PC-3 (cell line): ENCODE data around the gene LRRC3B. TPM values are rescaled to one million over a fixed set of nuclear protein-coding genes. Genes with fewer than 3 reads are reported as not detected.

ENCODE experiments used
- ATAC-seq: fragments of 200-7000 bp; cut with Tn5 transposase; 2 replicates; pipeline ENCODE4 v1.9.1; 2020; ENCODE audit warnings: mild to moderate bottlenecking, moderate library complexity
- BruUV-seq: library from RNA; stranded (reverse); fragments of 400-500 nt; replicated peaks from 2 replicates; lab custom pipeline; 2021; lab: Mats Ljungman, UMichigan
- CTCF ChIA-PET: fragments of 300-600 bp; sonication (Branson Sonifier 250); formaldehyde crosslinking; loops from one replicate; lab custom pipeline; 2022; ENCODE audit warnings: antibody characterized with exemption; lab: Charles Lee
- POLR2A ChIA-PET: fragments of 300-600 bp; sonication (Branson Sonifier 250); formaldehyde crosslinking; loops from one replicate; lab custom pipeline; 2022; ENCODE audit warnings: antibody characterized with exemption; ENCODE audit not compliant: unreplicated experiment; lab: Charles Lee
- DNase-seq: peaks from one replicate; pipeline ENCODE4 v3.0.0-alpha.2; 2015
- H2AFZ ChIP-seq: fragments of 300-600 bp; sonication (generic); 2 replicates; pipeline ENCODE4 v1.6.0; 2016; ENCODE audit warnings: antibody characterized with exemption, low read length
- H3F3A ChIP-seq: fragments of 300-600 bp; sonication (generic); one replicate; pipeline ENCODE4 v1.6.0; 2017; ENCODE audit warnings: antibody characterized with exemption, low read length, control low read depth, mild to moderate bottlenecking; ENCODE audit not compliant: unreplicated experiment
- H3K27ac ChIP-seq: fragments of 300-600 bp; sonication (generic); 2 replicates; pipeline ENCODE4 v1.5.1; 2016; ENCODE audit warnings: mild to moderate bottlenecking, low read length
- H3K27me3 ChIP-seq: fragments of 300-600 bp; sonication (generic); 2 replicates; pipeline ENCODE4 v1.6.1; 2016; ENCODE audit warnings: low read length, mixed read lengths
- H3K36me3 ChIP-seq: fragments of 300-600 bp; sonication (generic); 2 replicates; pipeline ENCODE4 v1.6.1; 2016; ENCODE audit warnings: low read depth, mixed run types, low read length, mixed read lengths
- H3K4me1 ChIP-seq: fragments of 300-600 bp; sonication (generic); 2 replicates; pipeline ENCODE4 v1.5.1; 2016; ENCODE audit warnings: low read length; ENCODE audit not compliant: insufficient read depth
- H3K4me2 ChIP-seq: fragments of 300-600 bp; sonication (generic); 2 replicates; pipeline ENCODE4 v1.6.0; 2016; ENCODE audit warnings: low read length
- H3K4me3 ChIP-seq: fragments of 300-600 bp; sonication (generic); 2 replicates; pipeline ENCODE4 v1.5.1; 2016; ENCODE audit warnings: mild to moderate bottlenecking, low read length, mixed read lengths
- H3K79me2 ChIP-seq: fragments of 300-600 bp; sonication (generic); 2 replicates; pipeline ENCODE4 v1.6.1; 2017; ENCODE audit warnings: low read length, mixed read lengths
- H3K9ac ChIP-seq: fragments of 300-600 bp; sonication (generic); 2 replicates; pipeline ENCODE4 v1.6.0; 2016; ENCODE audit warnings: mild to moderate bottlenecking, low read length
- H3K9me2 ChIP-seq: fragments of 300-600 bp; sonication (generic); replicated peaks from 2 replicates; pipeline ENCODE4 v1.6.1; 2016; ENCODE audit warnings: mixed run types, low read length, mixed read lengths
- H3K9me3 ChIP-seq: fragments of 300-600 bp; sonication (generic); 2 replicates; pipeline ENCODE4 v1.6.1; 2016; ENCODE audit warnings: low read length, mixed read lengths
- H4K20me1 ChIP-seq: fragments of 300-600 bp; sonication (generic); 2 replicates; pipeline ENCODE4 v1.6.1; 2016; ENCODE audit warnings: low read length, mixed read lengths
- EZH2 ChIP-seq: fragments of 300-600 bp; sonication (generic); IDR thresholded peaks from one replicate; pipeline ENCODE4 v1.6.1; 2017; ENCODE audit warnings: antibody characterized with exemption, mild to moderate bottlenecking, low read length; ENCODE audit not compliant: unreplicated experiment
- EZH2phosphoT487 ChIP-seq: fragments of 300-600 bp; sonication (generic); IDR thresholded peaks from 2 replicates; pipeline ENCODE4 v1.6.1; 2018; ENCODE audit warnings: mild to moderate bottlenecking, antibody characterized with exemption, low read length, borderline replicate concordance
- intact Hi-C: fragments of 100-400 bp; cut with micrococcal nuclease; formaldehyde crosslinking; loops from 2 replicates; pipeline ENCODE4 v1.9.0; 2023
- total RNA-seq: library from RNA; depleted of rRNA; stranded (reverse); fragments of >200 nt; gene quantifications from 2 replicates; pipeline ENCODE4 v1.2.3, GENCODE V29; 2014
- TF ChIP-seq, protein P1 (sequence below): fragments of 300-600 bp; sonication (generic); conservative IDR thresholded peaks from 2 replicates; pipeline ENCODE4 v1.5.1; 2017; ENCODE audit warnings: antibody characterized with exemption, low read depth, mild to moderate bottlenecking, low read length

Gene LRRC3B
- total RNA-seq, 1 experiment from 2014 or later, result not detected

DNA sequence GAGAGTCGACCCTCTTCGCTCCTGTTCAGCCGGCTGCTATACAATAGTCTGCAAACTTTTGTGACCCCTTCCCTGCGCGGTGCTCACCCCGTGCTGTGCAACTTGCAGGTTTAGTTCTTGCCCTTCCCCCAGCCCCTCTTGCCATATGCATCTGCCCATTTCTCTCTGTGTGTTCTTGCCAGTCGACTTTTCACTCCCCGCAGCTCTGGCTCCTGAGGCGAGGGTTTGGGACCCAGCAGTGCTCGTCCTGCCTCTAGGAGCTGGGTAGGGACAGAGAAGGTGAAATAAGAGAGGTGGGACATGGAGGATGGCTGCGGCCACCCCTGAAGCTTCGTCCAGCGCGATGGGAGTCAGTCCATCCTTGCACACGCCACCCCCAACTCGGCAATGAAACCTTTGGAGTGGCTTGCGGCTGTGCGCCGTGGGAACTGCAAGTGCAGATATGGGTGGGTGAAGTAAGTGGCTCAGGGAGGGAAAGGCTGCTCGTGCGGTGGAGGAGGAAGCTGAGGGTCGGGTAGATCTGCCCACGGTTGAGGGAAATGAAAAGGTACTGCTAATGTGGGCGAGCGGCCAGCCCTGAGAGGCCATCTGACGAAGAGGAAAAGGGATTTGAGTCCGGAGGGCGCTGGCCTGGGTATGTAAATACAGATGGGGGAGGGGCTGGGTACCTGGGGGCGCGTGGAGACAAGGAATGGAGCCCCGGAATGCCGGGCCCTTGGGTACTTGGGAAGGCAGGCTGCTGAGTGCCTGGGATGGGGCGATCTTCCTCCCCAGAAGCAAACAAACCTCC is 1.0 kb downstream of the LRRC3B start:
- BruUV-seq, result no TSS peak
- ATAC-seq (no peak), DNase-seq (no peak)
- Histone ChIP-seq H3K27me3 (peaks cover 4% of the 10 kb centered on the region; the same call in 1 of the 2 replicates), H4K20me1 (no peaks in the 10 kb centered on the region), H3F3A (no peaks in the 10 kb centered on the region), H3K9ac (no peak overlapping the region), H3K9me3 (peaks cover 19% of the 10 kb centered on the region), H3K4me3 (no peak overlapping the region), H3K27ac (no peak overlapping the region), H3K4me2 (no peak overlapping the region), H3K9me2 (no peaks in the 10 kb centered on the region), H3K4me1 (no peaks in the 10 kb centered on the region), H2AFZ (no peak overlapping the region), H3K79me2 (no peaks in the 10 kb centered on the region), H3K36me3 (no peaks in the 10 kb centered on the region)
- ChIA-PET POLR2A (no interaction called here), CTCF (no interaction called here)
- TF ChIP-seq EZH2 (no peak), EZH2phosphoT487 (no peak)
- TF ChIP-seq, protein P1, sequence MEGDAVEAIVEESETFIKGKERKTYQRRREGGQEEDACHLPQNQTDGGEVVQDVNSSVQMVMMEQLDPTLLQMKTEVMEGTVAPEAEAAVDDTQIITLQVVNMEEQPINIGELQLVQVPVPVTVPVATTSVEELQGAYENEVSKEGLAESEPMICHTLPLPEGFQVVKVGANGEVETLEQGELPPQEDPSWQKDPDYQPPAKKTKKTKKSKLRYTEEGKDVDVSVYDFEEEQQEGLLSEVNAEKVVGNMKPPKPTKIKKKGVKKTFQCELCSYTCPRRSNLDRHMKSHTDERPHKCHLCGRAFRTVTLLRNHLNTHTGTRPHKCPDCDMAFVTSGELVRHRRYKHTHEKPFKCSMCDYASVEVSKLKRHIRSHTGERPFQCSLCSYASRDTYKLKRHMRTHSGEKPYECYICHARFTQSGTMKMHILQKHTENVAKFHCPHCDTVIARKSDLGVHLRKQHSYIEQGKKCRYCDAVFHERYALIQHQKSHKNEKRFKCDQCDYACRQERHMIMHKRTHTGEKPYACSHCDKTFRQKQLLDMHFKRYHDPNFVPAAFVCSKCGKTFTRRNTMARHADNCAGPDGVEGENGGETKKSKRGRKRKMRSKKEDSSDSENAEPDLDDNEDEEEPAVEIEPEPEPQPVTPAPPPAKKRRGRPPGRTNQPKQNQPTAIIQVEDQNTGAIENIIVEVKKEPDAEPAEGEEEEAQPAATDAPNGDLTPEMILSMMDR, result no peak
- intact Hi-C loops, result no loop called here

DNA sequence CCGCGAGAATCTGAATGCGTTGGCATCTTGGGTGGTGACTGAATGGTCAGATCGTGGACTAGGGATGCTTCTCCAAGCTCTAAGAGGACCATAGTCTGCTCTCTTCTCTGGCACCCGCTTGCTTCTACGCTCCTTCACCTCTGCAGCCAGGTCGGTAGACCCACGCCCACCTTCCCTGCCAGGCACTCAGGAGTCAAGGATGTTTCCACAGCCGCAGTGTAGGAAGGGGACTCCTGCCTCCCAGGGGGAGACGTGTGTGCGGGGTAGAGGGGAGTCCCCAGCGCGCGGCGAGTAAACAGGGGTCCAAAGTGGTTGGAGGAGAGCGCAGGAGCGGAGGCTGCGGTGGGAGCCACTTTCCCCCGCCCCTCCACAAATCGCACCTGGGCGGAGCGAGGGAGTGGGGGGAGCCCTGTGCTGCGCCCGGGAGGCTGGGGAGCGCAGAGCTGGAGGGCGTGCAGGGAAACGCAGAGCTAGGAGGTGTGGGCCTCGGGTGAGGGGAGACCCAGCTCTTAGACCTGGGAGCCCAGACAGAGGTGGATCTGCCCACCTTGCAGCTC is 1.7 kb downstream of the LRRC3B start:
- TF ChIP-seq EZH2phosphoT487 (no peak), EZH2 (no peak)
- TF ChIP-seq, protein P1, result no peak
- intact Hi-C loops, result no loop called here
- Histone ChIP-seq H3K4me3 (no peak overlapping the region), H2AFZ (no peak overlapping the region), H3K9me2 (no peaks in the 10 kb centered on the region), H3K9ac (no peak overlapping the region), H3K4me1 (no peaks in the 10 kb centered on the region), H3K36me3 (no peaks in the 10 kb centered on the region), H3K4me2 (no peak overlapping the region), H3K9me3 (peaks cover 19% of the 10 kb centered on the region), H3K27me3 (peaks cover 4% of the 10 kb centered on the region; the same call in 1 of the 2 replicates), H3F3A (no peaks in the 10 kb centered on the region), H3K27ac (no peak overlapping the region), H4K20me1 (no peaks in the 10 kb centered on the region), H3K79me2 (no peaks in the 10 kb centered on the region)
- DNase-seq (no peak), ATAC-seq (no peak)
- no TSS peak for BruUV-seq
- ChIA-PET POLR2A (no interaction called here), CTCF (no interaction called here)

DNA sequence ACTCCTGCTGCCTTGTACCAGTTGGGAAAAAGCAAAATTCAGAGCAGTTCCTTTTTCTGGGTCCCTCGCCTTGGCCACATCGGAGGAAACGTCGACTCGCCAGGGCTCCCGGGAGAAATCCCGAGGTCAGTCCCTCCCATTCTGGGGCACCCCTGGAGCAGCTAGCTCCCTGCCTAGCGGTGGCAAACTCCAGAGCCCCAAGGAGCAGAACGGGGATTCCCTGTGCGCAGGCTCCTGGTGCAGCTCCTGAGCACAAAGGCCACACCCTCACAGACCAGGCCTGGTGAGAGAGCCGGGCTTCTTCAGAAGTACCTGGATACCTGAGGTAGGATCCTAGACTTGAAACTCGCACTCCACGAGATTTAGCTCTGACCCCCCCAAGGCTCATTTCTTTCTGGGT is 2.6 kb downstream of the LRRC3B start:
- Histone ChIP-seq H3K27ac (no peak overlapping the region), H4K20me1 (no peaks in the 10 kb centered on the region), H3K9me2 (no peaks in the 10 kb centered on the region), H3K4me3 (no peak overlapping the region), H3K4me1 (no peaks in the 10 kb centered on the region), H3K9ac (no peak overlapping the region), H3K79me2 (no peaks in the 10 kb centered on the region), H3K36me3 (no peaks in the 10 kb centered on the region), H3F3A (no peaks in the 10 kb centered on the region), H3K4me2 (no peak overlapping the region), H2AFZ (no peak overlapping the region), H3K27me3 (peaks cover 4% of the 10 kb centered on the region; the same call in 1 of the 2 replicates), H3K9me3 (peaks cover 19% of the 10 kb centered on the region)
- CTCF ChIA-PET, result no interaction called here
- POLR2A ChIA-PET, result no interaction called here
- no TSS peak for BruUV-seq
- intact Hi-C loops, result no loop called here
- TF ChIP-seq, protein P1, result no peak
- TF ChIP-seq EZH2, result no peak
- ATAC-seq (no peak), DNase-seq (no peak)
